ENCODE results near the gene ASIC1. TPM values are rescaled to one million over a fixed set of nuclear protein-coding genes. Genes with fewer than 3 reads are reported as not detected.
A peak's percentile ranks its signal among the peaks of the same experiment; 100 is the strongest.

ASIC1 gene
- total RNA-seq, 1 donor from 2014 or later: 0.30 TPM

- DNase-seq (ENCODE audit: low read depth): no peak
Measured at GRCh38 chr12:50107416-50108268, 50.2 kb downstream of the ASIC1 start.

GRCh38 chr12:50109319-50109718 lies 51.9 kb downstream of the ASIC1 start:
- no peak for DNase-seq (ENCODE audit: low read depth)

GRCh38 chr12:50110127-50110761 lies 52.8 kb downstream of the ASIC1 start:
- DNase-seq (ENCODE audit: low read depth): peak; percentile 48

GRCh38 chr12:50110762-50111351 lies 53.5 kb downstream of the ASIC1 start:
- DNase-seq (ENCODE audit: low read depth): peak; percentile 90

GRCh38 chr12:50111395-50111692 lies 53.9 kb downstream of the ASIC1 start:
- DNase-seq (ENCODE audit: low read depth): no peak

- DNase-seq (ENCODE audit: low read depth): peak; percentile 98
Measured at GRCh38 chr12:50111693-50112455, 54.5 kb downstream of the ASIC1 start, which contains the start of gene COX14. Gene COX14, plus strand, starts transcription at chr12:50112236. Its CDS starts 7,808 bp downstream, at chr12:50120044.

GRCh38 chr12:50112456-50113218 lies 55.2 kb downstream of the ASIC1 start:
- peak; percentile 33 for DNase-seq (ENCODE audit: low read depth)

GRCh38 chr12:50117057-50117622 lies 59.7 kb downstream of the ASIC1 start:
- no peak for DNase-seq (ENCODE audit: low read depth)

GRCh38 chr12:50119387-50119786 lies 62.0 kb downstream of the ASIC1 start:
- no peak for DNase-seq (ENCODE audit: low read depth)

GRCh38 chr12:50120521-50120920 lies 63.1 kb downstream of the ASIC1 start:
- no peak for DNase-seq (ENCODE audit: low read depth)

GRCh38 chr12:50120953-50121352 lies 63.6 kb downstream of the ASIC1 start:
- no peak for DNase-seq (ENCODE audit: low read depth)

GRCh38 chr12:50121641-50122040 lies 64.2 kb downstream of the ASIC1 start:
- no peak for DNase-seq (ENCODE audit: low read depth)

- DNase-seq (ENCODE audit: low read depth): no peak
Measured at GRCh38 chr12:50123203-50123602, 65.8 kb downstream of the ASIC1 start.

- DNase-seq (ENCODE audit: low read depth): no peak
Measured at GRCh38 chr12:50127546-50127945, 70.2 kb downstream of the ASIC1 start.

- DNase-seq (ENCODE audit: low read depth): no peak
Measured at GRCh38 chr12:50129290-50129689, 71.9 kb downstream of the ASIC1 start.

GRCh38 chr12:50132505-50133135 lies 75.2 kb downstream of the ASIC1 start:
- peak; percentile 64 for DNase-seq (ENCODE audit: low read depth)

Measured in renal cortical epithelial cell (primary cell).